HG03025 (cell line): Measurements from ENCODE around the gene CENPB.

ENCODE experiments used
- ATAC-seq: cut with Tn5 transposase; IDR thresholded peaks from one replicate; pipeline ENCODE4 v1.9.1; 2021; ENCODE audit warnings: mild to moderate bottlenecking, moderate library complexity; ENCODE audit not compliant: unreplicated experiment, low FRiP score

CENPB gene

DNA sequence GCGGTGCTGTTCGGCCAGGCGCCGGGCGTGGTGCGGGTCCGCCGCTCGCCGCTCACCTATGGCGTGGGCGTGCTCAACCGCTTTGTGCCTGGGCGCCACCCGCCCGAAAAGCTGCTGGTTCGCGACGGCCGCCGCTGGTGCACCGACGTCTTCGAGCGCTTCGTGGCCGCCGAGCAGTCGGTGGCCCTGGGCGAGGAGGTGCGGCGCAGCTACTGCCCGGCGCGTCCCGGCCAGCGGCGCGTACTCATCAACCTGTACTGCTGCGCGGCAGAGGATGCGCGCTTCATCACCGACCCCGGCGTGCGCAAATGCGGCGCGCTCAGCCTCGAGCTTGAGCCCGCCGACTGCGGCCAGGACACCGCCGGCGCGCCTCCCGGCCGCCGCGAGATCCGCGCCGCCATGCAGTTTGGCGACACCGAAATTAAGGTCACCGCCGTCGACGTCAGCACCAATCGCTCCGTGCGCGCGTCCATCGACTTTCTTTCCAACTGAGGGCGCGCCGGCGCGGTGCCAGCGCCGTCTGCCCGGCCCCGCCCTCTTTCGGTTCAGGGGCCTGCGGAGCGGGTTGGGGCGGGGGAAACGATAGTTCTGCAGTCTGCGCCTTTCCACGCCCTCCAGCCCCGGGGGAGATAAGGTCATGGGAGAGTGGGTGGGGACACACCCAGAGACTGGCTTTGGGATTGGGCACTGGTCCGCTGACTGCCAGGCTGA lies 34.7 kb downstream of the CENPB start:
- no peak for ATAC-seq

DNA sequence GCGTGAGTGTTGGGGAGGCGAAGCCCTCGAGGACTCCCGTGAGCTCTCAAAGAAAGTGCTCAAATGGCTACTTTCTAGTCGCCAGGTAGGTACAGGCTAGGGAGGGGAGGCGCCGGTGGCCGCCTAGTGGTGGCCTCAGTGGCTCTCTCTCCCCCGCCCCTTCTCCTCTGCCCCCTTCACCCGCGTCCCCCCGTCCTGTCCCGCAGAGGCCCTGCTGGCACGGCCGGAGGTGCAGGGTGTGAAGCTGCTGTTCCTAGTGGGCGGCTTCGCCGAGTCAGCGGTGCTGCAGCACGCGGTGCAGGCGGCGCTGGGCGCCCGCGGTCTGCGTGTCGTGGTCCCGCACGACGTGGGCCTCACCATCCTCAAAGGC lies 35.2 kb downstream of the CENPB start:
- ATAC-seq: no peak

DNA sequence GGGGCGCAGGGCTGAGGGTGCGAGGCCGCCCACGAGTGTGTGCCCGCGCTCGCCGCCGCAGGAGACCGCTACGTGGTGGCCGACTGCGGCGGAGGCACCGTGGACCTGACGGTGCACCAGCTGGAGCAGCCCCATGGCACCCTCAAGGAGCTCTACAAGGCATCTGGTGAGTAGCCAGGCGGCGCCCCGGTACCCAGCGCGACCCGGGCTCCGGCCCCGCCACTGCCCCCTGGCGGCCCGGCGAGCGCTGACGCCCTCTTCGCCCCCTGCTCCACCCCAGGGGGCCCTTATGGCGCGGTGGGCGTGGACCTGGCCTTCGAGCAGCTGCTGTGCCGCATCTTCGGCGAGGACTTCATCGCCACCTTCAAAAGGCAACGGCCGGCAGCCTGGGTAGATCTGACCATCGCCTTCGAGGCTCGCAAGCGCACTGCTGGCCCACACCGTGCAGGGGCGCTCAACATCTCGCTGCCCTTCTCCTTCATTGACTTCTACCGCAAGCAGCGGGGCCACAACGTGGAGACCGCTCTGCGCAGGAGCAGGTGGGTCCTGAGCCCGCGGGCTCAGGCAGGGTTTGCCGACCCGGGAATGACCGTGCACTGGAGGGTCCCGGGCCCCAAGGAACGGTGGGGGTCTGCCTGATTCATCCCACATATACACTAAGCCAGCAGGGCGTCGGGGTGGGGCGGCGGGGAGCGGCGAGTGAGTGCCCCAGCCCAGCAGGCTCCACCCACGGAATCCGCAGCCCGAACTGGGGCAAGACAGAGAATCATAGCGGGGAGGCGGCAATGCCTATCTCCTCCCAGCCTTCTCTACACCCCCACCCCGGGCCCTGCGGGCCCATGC lies 36.6 kb downstream of the CENPB start:
- ATAC-seq: no peak

DNA sequence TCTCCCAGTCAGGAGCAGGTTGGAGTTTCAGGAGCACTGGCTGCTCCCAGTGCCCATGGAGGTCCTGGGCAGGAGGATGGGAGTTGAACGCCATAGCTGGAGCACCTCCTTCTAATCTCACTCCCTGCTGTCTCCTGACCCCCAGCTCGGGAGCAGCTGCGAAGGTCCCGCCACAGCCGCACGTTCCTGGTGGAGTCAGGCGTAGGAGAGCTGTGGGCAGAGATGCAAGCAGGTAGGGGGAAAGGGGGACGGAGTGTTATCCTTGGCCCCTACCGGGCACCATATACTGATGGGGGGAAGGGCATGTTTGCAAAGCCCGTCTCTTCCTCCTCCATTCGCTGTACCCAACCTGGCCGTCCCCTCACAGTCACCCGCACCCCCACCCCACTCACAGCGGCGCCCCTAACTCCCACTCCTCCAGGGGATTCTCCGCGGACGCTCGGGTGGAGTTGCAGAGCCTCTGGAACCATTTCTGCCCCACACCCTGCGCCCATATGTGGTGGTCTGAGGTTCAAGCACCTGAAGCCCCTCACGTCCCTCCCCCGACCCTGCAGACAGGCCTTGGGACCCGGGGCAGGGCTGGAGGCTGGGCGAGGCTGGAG lies 37.4 kb downstream of the CENPB start:
- ATAC-seq: no peak

DNA sequence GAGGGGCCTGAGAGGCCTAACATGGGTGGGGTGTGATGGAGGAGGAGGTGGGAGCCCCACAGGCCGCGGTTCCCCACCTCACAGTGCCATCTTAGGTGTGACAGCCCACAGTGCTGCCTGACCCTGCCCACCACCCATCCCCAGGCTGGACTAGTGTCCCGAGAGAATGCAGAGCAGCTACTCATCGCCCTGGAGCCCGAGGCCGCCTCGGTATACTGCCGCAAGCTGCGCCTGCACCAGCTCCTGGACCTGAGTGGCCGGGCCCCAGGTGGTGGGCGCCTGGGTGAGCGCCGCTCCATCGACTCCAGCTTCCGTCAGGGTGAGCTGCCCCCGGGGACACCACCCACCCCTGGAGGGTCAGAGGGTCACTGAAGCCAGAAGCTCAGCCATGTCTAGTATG lies 38.5 kb downstream of the CENPB start:
- ATAC-seq: no peak

DNA sequence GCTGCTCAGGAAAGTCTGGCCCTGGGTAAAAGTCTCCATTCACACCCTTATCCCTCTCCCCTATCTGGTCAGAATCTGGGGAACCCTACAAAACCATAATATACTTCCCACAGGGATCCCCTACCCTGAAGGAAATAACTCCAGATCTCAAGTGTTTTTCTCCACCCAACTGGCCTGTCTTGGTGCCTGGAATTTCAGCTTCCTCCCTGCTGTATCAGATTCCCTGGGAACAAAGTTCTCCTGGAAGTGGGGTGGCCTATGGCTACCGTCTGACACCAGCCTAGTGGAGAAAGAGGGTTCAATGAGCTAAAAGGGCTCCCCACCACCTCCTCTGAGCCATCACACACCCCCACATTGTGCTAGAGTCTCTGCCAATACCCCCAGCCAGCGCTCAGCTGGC lies 39.1 kb downstream of the CENPB start:
- no peak for ATAC-seq

DNA sequence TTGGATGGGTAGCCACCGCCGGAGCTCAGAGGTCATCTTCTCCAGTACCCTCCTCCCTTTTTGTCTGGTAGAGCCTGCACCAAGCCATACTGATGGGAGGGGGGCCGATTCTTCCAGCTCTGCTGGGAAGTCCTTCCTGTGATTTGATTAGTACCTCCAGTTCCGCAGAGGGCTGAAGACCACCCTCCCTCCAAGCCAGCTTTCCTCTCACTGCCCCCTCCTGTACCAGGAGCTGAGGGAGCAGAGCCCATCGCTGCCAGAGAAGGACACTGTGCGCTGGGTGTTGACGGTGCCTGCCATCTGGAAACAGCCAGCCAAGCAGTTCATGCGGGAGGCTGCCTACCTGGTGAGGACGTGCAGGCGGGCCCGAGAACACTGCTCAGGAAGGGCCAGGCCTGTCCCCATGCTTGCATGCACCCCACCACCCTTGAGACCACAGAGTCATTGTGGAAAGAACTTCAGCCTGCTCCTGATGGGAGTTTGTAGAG lies 40.8 kb downstream of the CENPB start:
- no peak for ATAC-seq

DNA sequence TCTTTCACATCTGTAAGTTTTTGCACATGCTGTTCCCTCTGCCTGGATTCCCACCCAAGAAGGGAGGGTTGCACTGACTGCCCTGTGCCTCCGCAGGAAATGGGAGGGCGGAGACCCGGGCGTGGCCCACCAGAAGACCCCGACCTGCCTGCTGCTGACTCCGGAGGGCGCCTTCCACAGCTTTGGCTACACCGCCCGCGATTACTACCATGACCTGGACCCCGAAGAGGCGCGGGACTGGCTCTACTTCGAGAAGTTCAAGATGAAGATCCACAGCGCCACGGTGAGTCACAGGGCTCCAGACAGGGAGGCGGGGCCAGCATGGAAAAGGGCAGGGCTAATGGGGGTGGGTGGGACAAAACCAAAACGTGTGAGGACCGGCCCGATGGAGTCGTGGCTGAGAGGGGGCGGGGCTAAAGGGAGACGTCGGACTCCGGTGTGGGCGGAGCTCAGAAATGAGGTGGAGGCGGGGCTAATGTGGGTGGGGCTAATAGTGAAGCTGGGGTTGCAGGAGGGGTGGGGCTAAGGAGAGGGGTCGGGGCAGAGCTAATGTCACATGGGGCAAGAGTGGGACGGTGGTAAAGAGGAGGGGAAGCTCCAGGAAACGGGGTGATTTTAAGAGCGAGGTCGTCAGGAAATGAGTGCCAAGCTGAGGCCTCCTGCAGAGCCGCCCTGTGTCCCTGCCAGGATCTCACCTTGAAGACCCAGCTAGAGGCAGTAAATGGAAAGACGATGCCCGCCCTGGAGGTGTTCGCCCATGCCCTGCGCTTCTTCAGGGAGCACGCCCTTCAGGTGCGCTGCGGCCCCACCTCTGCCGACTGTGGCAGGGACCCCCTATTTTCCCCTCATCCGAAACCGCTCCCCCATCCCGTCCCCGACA lies 41.5 kb downstream of the CENPB start:
- no peak for ATAC-seq

DNA sequence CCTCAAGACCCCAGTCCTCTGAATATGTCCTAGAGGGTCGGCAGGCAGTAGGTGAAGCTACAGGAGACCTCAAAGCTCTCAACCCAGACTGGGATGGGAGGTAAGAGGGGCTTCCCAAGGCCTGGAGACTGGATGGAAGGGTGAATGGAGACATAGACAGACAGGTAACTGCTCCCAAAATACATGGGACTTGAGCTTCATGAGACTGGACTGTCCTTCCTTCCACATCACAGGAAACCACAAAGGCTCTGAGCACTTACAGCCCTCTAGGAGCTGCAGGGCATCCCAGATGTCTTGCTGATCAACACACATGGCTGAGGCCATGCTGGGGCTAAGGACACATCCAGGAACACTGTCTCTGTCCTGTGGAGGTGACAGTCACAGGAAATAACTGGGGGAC lies 42.5 kb downstream of the CENPB start:
- ATAC-seq: no peak

DNA sequence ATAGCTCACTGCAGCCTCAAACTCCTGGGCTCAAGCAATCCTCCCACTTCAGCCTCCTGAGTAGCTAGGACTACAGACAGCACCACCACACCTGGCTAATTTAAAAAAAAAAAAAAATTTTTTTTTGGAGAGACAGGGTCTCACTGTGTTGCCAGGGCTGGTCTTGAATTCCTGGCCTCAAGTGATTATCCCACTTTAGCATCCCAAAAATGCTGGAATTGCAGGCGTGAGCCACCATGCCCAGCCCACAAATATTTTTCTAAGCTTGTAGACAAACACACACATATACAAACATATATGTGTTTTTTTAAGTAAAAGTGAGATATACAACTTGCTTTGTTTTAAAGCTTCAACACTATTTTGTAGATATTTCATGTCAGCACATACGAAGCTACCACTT lies 43.3 kb downstream of the CENPB start:
- no peak for ATAC-seq

DNA sequence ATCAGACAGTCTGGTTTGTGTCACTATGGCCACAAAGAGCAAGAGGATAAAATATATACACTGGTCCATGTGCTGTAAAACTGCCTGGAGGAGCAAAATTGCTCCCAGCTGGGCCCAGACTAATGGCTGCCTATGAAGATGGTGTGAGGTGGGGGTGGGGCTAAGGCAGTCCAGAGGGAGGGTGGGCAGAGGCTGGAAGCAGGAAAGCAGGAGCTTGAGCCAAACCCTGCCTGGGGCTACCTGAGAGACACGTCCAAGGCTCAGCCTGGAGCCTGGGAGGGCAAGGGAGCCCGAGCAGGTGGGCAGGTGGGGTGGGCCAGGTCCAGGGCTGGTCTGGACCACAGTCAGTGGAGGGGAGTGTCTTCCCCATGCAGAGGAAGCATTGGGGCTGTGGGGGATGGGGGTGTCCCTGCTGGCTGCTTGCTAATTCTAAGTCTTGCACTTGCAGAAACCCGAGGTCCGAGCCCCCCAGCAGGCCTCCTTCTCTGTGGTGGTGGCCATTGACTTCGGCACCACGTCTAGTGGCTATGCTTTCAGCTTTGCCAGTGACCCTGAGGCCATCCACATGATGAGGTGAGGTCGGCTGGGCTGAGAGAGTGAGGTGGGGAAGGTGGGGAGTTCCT lies 44.6 kb downstream of the CENPB start:
- ATAC-seq: no peak

DNA sequence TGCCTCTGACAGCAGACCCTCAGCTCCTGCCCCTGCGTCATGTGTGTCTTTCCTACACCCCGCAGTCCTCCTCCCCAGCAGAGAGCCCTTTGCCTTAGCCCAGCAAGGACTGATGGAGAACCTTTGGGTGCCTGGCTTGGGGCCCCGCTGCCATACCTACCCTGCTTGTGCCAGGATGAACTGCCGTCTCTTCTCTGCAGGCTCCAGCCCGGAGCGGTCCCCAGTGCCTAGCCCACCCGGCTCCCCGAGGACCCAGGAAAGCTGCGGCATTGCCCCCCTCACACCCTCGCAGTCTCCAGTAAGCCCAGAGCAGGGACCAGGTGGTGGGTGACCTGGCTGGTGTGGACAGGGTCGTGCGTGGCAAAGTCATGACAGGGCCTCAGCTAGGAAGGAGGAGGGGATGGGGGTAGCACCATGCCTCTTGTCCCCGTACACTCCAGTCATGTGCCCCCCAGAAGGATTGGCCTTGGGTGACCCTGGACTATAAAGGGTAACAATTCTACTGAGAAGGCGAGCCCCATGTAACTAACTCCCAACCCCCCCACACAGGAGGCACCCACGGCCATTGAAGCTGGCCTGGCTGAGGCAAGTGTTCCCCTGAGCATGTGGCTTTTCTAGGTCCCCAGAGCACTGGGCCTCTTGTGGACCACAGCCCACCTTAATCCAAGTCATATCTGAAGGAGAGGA lies 45.8 kb downstream of the CENPB start:
- no peak for ATAC-seq

DNA sequence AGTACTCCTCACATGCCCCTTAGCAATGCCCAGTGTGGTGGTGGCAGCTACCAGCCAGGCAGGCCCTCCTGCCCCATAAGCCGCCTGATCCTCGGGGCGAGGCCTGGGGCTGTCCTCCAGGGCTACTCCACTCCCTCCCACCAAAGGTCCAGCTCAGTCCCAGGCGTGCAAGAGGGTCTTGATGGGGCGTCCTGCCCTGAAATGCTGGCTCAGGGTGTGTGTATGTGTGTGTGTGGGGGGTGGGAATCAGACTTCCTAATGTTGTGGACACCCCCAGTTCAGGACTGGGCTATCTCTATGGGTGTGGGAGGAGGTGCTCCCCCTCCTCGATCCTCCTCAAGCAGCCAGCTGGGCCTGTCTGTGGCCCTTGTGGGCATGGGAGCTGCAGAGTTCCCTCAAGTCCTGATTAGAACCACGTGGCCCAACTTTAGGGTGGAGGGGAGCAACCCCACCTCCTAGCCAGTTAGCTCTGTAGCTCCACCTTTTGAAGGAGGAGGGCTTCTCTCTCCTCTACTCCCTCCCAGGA lies 46.6 kb downstream of the CENPB start:
- no peak for ATAC-seq

DNA sequence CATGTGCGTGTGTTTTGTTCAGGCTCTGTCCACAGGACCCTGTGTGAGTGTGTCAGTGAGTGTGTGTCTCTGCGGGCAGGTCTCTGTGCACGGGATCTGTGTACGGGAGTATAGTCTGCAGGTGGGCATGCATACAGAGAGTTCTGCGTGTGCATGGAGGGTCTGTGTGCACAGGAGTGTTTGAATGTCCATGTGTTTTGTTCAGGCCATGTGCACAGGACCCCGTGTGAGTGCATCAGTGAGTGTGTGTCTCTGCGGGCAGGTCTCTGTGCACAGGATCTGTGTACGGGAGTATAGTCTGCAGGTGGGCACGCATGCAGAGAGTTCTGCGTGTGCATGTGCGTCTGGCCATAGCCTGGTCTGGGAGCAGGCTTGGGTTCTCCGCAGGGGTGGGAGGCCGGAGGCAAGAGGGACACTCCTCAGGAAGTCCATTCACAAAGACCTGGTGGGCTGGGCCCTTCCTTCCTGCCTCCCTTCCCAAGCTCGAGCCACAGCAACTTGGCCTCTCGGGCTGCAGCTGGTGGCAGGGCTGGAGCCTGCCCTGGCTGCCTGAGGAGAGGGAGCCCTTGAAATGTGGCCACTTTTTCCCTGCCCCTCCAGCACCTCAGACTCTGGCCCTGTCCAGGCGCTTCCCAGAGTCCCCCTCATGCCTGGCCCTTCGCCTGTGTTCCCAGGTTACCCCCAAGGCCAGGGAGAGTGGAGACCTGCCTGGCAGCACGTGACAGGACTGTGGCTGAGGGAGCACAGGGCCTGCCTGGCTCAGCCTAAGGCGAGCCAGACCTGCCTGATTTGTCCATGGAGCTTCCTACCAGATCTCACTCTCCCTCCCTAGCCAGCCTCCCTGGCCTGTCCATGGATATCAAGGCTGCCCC lies 47.2 kb downstream of the CENPB start:
- no peak for ATAC-seq

DNA sequence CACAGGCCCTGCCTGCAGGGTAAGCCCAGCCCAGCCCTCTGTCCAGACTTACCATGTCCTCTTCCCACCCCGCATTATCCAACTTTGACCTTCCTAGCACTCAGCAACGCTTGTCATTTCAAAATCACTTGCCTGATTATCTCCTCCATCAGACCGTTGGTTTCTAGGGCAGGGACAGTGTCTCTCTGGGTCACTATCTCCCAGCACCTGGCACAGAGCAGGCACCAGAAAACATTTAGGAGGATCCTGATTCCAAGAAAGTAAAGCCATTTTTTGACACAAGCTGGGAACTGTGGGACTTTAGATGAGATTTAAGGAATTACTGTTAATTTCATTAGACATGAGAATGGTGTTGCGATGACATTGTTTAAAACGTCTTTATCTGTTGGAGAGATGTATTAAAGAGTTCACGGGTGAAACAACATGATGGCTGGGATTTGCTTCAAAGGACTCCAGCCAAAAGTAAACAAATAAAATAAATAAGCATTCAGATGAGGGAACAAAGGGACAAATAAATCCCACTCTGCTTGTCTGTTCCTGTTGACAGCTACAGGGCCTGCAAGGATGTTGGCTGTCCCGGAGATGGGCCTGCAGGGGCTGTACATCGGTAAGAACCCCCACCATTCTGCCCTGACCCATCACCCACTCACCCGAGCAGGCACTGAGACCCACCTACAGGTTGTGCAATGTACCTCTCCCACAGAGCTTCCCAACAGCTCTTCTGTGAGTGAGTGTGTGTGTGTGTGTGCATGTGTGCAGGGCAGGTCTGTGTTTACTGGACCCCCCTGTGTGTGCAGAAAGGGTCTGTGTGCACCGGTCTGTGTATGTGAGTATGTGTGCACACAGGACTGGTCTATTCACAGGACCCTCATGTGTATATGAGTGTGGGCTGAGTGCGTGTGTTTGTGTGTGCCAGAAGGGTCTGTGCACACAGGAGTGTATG lies 48.2 kb downstream of the CENPB start:
- no peak for ATAC-seq

DNA sequence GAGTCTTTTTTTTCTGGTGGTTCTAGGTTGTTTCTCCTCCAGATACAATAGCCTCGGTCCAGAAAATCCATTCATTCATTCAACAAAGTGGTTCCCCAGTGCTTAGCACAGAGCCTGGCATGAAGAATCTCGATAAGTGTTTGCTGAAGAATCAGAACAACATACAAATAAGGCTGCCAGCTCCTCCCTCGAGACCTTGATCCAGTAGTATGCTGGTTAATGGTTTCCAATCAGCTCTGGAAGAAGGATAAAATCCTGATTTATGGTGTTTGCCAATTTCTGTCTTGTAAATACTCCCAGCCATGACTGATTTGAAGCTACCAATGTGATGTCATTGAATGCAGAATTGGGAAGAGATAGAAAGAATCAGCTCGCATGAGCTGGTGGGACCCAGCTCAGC lies 50.8 kb downstream of the CENPB start:
- no peak for ATAC-seq

DNA sequence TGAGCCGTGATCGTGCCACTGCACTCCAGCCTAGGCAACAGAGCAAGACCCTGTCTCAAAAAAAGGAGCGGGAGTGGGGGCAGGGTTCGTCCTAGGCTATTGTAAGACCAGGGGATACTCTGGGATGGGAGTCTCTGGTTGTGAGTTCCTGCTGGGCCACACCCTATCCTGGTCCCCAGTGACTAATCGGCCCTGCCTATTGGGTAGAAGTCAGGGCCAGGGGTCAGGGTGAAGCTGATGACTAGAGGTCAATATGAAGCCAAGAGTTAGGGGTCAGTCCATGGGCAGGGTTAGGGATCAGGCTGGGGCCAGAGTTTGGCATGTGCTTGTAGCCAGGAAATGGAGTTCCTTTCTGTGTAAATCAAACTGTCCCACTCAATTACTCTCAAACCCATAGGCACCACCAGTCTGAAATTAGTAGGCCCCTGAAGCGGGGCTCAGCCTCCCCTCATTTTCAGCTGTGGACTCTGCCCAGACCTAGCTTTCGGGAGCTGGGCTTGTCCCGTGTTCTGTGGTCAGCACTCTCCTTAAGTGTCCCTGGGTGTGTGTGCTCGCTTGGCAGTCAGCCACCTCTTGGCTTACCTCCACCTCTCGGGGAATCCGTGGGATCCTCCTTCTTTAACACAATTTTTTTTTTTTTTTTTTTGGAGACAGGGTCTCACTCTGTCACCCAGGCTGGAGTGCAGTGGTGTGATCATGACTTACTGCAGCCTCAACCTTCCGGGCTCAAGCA lies 52.3 kb downstream of the CENPB start:
- ATAC-seq: no peak
